H1 (cell line): ENCODE measurements around the gene KIAA0040. TPM values are rescaled to one million over a fixed set of nuclear protein-coding genes. Genes with fewer than 3 reads are reported as not detected.

Experiments
- CHD1 ChIP-seq: IDR thresholded peaks from 2 replicates; pipeline ENCODE4 v1.6.1; 2012; ENCODE audit warnings: low read depth, low read length, improper control_type of control experiment
- TCF12 ChIP-seq: IDR thresholded peaks from 2 replicates; pipeline ENCODE4 v1.6.1; 2011; ENCODE audit warnings: low read depth, mild to moderate bottlenecking, low read length
- polyA plus RNA-seq, 7 experiments: library from polyadenylated mRNA; depleted of rRNA in 3 of 7; stranded (reverse) in 5 of 7; unstranded in 2 of 7; fragments of >200 nt in 5 of 7; fragments of 200-250 nt in 2 of 7; gene quantifications; 1 replicate in 5 of 7; 2 replicates in 1 of 7; 4 replicates in 1 of 7; pipeline versions ENCODE4 v1.2.1 to v1.2.3, GENCODE V29; 2011 to 2013; ENCODE audit warnings: missing spikeins in 2 of 7, mixed read lengths in 2 of 7
- total RNA-seq: library from RNA; stranded (reverse); fragmentation: NEBNext Ultra II Directional; extraction: Animal tissue kit (Norgen Biotek cat#: 25700); gene quantifications from 2 replicates; pipeline ENCODE4 v1.2.1, GENCODE V29; 2021

The KIAA0040 gene
- total and polyA plus RNA-seq, 2 of the 8 experiments (the other 6 are each of a cell fraction or from before 2014, with no cell fraction given), result 11.0 to 14.1 TPM

GRCh38 chr1:175155473-175155856, 37.1 kb downstream of the KIAA0040 start (continued):
- TF ChIP-seq TCF12 (no peak), CHD1 (no peak)
- TF ChIP-seq, all 59 proteins: peak for 0
